HepG2 (cell line): ENCODE measurements around the gene DNAI4.

Experiments
- CBFB ChIP-seq: sonication (generic); formaldehyde crosslinking; IDR thresholded peaks from 2 replicates; pipeline ENCODE4 v1.4.0; 2020; ENCODE audit warnings: missing genetic modification reagents
- PCBP2 ChIP-seq: fragments of 200-400 bp; formaldehyde crosslinking; optimal IDR thresholded peaks from 2 replicates; pipeline ENCODE3; 2018; ENCODE audit warnings: low read length, low read depth; ENCODE audit not compliant: poor library complexity, severe bottlenecking
- SMARCC2 ChIP-seq: fragments of 450-650 bp; IDR thresholded peaks from 2 replicates; pipeline ENCODE4 v1.6.1; 2017; ENCODE audit warnings: antibody characterized with exemption, mild to moderate bottlenecking
- ZNF383 ChIP-seq: sonication (generic); formaldehyde crosslinking; IDR thresholded peaks from 2 replicates; pipeline ENCODE4 v1.4.0; 2020; ENCODE audit warnings: missing genetic modification reagents, mild to moderate bottlenecking, borderline replicate concordance
- TF ChIP-seq, protein P1 (sequence below): sonication (generic); formaldehyde crosslinking; IDR thresholded peaks from 2 replicates; pipeline ENCODE4 v1.5.0; 2020; ENCODE audit warnings: mild to moderate bottlenecking, missing genetic modification reagents, moderate library complexity
- TF ChIP-seq, protein P2 (sequence below): sonication (generic); formaldehyde crosslinking; IDR thresholded peaks from 2 replicates; pipeline ENCODE4 v1.4.0; 2020; ENCODE audit warnings: mild to moderate bottlenecking, missing genetic modification reagents
- TF ChIP-seq, protein P3 (sequence below): sonication (generic); formaldehyde crosslinking; IDR thresholded peaks from 2 replicates; pipeline ENCODE4 v1.8.0; 2022; ENCODE audit warnings: missing genetic modification reagents, mild to moderate bottlenecking, borderline replicate concordance

DNA sequence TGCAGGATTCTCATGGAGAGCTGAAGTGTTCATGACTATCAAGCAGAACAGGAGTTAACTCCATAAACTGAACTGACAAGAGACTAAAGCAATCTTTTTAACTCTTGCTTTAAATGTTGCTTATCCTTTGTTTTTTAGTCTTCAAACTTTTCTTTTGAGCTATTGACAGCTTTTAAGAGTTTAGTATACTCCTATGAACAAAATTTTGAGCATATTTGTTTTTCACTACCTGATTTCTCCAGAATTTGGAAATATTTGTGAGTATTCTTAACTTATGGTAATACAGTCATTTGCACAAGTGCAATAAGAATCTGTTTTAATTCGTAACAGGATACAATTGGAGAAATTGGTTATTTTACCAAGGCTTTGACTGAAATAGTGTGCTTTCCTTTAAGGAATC is 7.2 kb downstream of the DNAI4 start:
- TF ChIP-seq ZNF383 = no peak
- no peak for TF ChIP-seq PCBP2
- TF ChIP-seq, protein P1, sequence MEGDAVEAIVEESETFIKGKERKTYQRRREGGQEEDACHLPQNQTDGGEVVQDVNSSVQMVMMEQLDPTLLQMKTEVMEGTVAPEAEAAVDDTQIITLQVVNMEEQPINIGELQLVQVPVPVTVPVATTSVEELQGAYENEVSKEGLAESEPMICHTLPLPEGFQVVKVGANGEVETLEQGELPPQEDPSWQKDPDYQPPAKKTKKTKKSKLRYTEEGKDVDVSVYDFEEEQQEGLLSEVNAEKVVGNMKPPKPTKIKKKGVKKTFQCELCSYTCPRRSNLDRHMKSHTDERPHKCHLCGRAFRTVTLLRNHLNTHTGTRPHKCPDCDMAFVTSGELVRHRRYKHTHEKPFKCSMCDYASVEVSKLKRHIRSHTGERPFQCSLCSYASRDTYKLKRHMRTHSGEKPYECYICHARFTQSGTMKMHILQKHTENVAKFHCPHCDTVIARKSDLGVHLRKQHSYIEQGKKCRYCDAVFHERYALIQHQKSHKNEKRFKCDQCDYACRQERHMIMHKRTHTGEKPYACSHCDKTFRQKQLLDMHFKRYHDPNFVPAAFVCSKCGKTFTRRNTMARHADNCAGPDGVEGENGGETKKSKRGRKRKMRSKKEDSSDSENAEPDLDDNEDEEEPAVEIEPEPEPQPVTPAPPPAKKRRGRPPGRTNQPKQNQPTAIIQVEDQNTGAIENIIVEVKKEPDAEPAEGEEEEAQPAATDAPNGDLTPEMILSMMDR = no peak
- TF ChIP-seq, protein P2, sequence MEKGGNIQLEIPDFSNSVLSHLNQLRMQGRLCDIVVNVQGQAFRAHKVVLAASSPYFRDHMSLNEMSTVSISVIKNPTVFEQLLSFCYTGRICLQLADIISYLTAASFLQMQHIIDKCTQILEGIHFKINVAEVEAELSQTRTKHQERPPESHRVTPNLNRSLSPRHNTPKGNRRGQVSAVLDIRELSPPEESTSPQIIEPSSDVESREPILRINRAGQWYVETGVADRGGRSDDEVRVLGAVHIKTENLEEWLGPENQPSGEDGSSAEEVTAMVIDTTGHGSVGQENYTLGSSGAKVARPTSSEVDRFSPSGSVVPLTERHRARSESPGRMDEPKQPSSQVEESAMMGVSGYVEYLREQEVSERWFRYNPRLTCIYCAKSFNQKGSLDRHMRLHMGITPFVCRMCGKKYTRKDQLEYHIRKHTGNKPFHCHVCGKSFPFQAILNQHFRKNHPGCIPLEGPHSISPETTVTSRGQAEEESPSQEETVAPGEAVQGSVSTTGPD (CRISPR knock-in tag) = no peak
- TF ChIP-seq, protein P3, sequence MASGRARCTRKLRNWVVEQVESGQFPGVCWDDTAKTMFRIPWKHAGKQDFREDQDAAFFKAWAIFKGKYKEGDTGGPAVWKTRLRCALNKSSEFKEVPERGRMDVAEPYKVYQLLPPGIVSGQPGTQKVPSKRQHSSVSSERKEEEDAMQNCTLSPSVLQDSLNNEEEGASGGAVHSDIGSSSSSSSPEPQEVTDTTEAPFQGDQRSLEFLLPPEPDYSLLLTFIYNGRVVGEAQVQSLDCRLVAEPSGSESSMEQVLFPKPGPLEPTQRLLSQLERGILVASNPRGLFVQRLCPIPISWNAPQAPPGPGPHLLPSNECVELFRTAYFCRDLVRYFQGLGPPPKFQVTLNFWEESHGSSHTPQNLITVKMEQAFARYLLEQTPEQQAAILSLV (CRISPR knock-in tag) = no peak
- TF ChIP-seq SMARCC2 = no peak
- TF ChIP-seq CBFB (CRISPR knock-in tag) = no peak
